Spleen (tissue), 7 donors: ENCODE data around the gene PPP1R15B.

Experiments used
- CTCF ChIP-seq, 11 experiments: fragments of 200-600 bp in 7 of 11; fragments of 450-650 bp in 4 of 11; sonication (generic) in 4 of 11; IDR thresholded peaks in 8 of 11; conservative IDR thresholded peaks in 3 of 11; 1 replicate in 7 of 11; 2 replicates in 4 of 11; pipeline versions ENCODE4 v1.4.0 to v1.8.0; 2016 to 2021; ENCODE audit warnings: antibody characterized with exemption in 11 of 11, inconsistent platforms in 4 of 11, mild to moderate bottlenecking in 1 of 11
- POLR2A ChIP-seq, 3 donors: fragments of 450-650 bp; IDR thresholded peaks; one replicate each; pipeline ENCODE4 v1.5.1; 2017; ENCODE audit warnings: antibody characterized with exemption in 3 of 3, mild to moderate bottlenecking in 1 of 3
- donor health status: DM: no; HTN: no; CAD: no; lungs with moderate emphysema.
- donor health status: DM: no; HTN: no; CAD: no.
- donor health status: DM: no; HTN: no; CAD: no.

GRCh38 chr1:204377800-204378668 lies 33.6 kb downstream of the PPP1R15B start:
- TF ChIP-seq CTCF (IDR thresholded peaks at IDR 0.05 in 8 of 11, conservative IDR thresholded peaks at IDR 0.05 in 3 of 11) (no peak), POLR2A (IDR thresholded peaks at IDR 0.05) (no peak)
